ENCODE measurements around the gene PGPEP1.

Gene PGPEP1

GRCh38 chr19:18336121-18336520 is 4.3 kb upstream of the PGPEP1 start:
- TF ChIP-seq FOXM1 (IDR thresholded peaks at IDR 0.05; ENCODE audit: borderline replicate concordance, low read depth) (no peak), CREB1 (IDR thresholded peaks at IDR 0.05; ENCODE audit: low read depth) (no peak), ZBTB7A (IDR thresholded peaks at IDR 0.05; ENCODE audit: low read depth) (no peak), TAF1 (IDR thresholded peaks at IDR 0.05; ENCODE audit: low read depth) (no peak), MAX (IDR thresholded peaks at IDR 0.05) (no peak), CEBPB (IDR thresholded peaks at IDR 0.05) (no peak), RAD21 (IDR thresholded peaks at IDR 0.05; ENCODE audit: low read depth) (no peak), REST (IDR thresholded peaks at IDR 0.05; ENCODE audit: low read depth) (no peak), TEAD4 (IDR thresholded peaks at IDR 0.05) (no peak), TCF12 (IDR thresholded peaks at IDR 0.05; ENCODE audit: low read depth) (no peak), EGR1 (IDR thresholded peaks at IDR 0.05) (no peak), NFIC (IDR thresholded peaks at IDR 0.05) (no peak), EP300 (IDR thresholded peaks at IDR 0.05; ENCODE audit: borderline replicate concordance) (no peak), YY1 (IDR thresholded peaks at IDR 0.05; ENCODE audit: low read depth) (no peak)

GRCh38 chr19:18338541-18338940 is 1.9 kb upstream of the PGPEP1 start:
- no peak for TF ChIP-seq ZBTB7A (IDR thresholded peaks at IDR 0.05; ENCODE audit: low read depth)
- no peak for TF ChIP-seq REST (IDR thresholded peaks at IDR 0.05; ENCODE audit: low read depth)
- no peak for TF ChIP-seq YY1 (IDR thresholded peaks at IDR 0.05; ENCODE audit: low read depth)

- TF ChIP-seq EP300 (IDR thresholded peaks at IDR 0.05; ENCODE audit: borderline replicate concordance) = no peak
- TF ChIP-seq RAD21 (IDR thresholded peaks at IDR 0.05; ENCODE audit: low read depth) = peak; percentile 10; the same call in 1 of the 2 replicates
- no peak for TF ChIP-seq NFIC (IDR thresholded peaks at IDR 0.05)
- no peak for TF ChIP-seq MAX (IDR thresholded peaks at IDR 0.05)
These were observed 675 bp upstream of the PGPEP1 start for GRCh38 chr19:18339723-18340122.

GRCh38 chr19:18340990-18341868 is 831 bp downstream of the PGPEP1 start:
- TF ChIP-seq EGR1 (IDR thresholded peaks at IDR 0.05) (no peak), USF1 (IDR thresholded peaks at IDR 0.05) (peak; percentile 95), YY1 (IDR thresholded peaks at IDR 0.05; ENCODE audit: low read depth) (no peak), EP300 (IDR thresholded peaks at IDR 0.05; ENCODE audit: borderline replicate concordance) (no peak), TCF12 (IDR thresholded peaks at IDR 0.05; ENCODE audit: low read depth) (no peak), NFIC (IDR thresholded peaks at IDR 0.05) (no peak), FOXM1 (IDR thresholded peaks at IDR 0.05; ENCODE audit: borderline replicate concordance, low read depth) (no peak), TAF1 (IDR thresholded peaks at IDR 0.05; ENCODE audit: low read depth) (peak; percentile 35; the same call in 1 of the 2 replicates), MAX (IDR thresholded peaks at IDR 0.05) (peak; percentile 80), REST (IDR thresholded peaks at IDR 0.05; ENCODE audit: low read depth) (no peak), TEAD4 (IDR thresholded peaks at IDR 0.05) (no peak), CREB1 (IDR thresholded peaks at IDR 0.05; ENCODE audit: low read depth) (no peak), RAD21 (IDR thresholded peaks at IDR 0.05; ENCODE audit: low read depth) (no peak), CEBPB (IDR thresholded peaks at IDR 0.05) (no peak), ZBTB7A (IDR thresholded peaks at IDR 0.05; ENCODE audit: low read depth) (peak; percentile 54)
